Stimulated activated CD4-positive, alpha-beta T cell treated with anti-CD3 and anti-CD28 coated beads, TNF-alpha, amount 100 ng/mL, for 48 hours (primary cell): Measurements from ENCODE around the gene RHOC.

Source experiments
- DNase-seq, 3 donors: peaks; one replicate each; pipeline ENCODE4 v3.0.0-alpha.2; 2020; ENCODE audit warnings: low read depth in 3 of 3

RHOC gene

GRCh38 chr1:112702067-112702395, 4.9 kb downstream of the RHOC start:
- no peak for DNase-seq

- DNase-seq, result no peak
These were observed 5.5 kb downstream of the RHOC start for GRCh38 chr1:112701227-112702066.

GRCh38 chr1:112700290-112701226, 6.4 kb downstream of the RHOC start:
- DNase-seq, result no peak

GRCh38 chr1:112699425-112700144, 7.3 kb downstream of the RHOC start:
- DNase-seq, result no peak

- DNase-seq, result no peak
These were observed 8.3 kb downstream of the RHOC start for GRCh38 chr1:112698366-112699310.

GRCh38 chr1:112697781-112698201, 9.1 kb downstream of the RHOC start:
- no peak for DNase-seq

- no peak for DNase-seq
These were observed 10.2 kb downstream of the RHOC start for GRCh38 chr1:112696578-112697314.

- DNase-seq, result no peak
These were observed 11.7 kb downstream of the RHOC start for GRCh38 chr1:112695276-112695675.

- DNase-seq, result no peak
These were observed 12.5 kb downstream of the RHOC start for GRCh38 chr1:112694363-112694929.

- no peak for DNase-seq
These were observed 13.1 kb downstream of the RHOC start for GRCh38 chr1:112693821-112694220.

GRCh38 chr1:112692681-112693080, 14.2 kb downstream of the RHOC start:
- no peak for DNase-seq

GRCh38 chr1:112689842-112690237, 17.1 kb downstream of the RHOC start:
- DNase-seq, result no peak

GRCh38 chr1:112689196-112689841, 17.6 kb downstream of the RHOC start:
- DNase-seq, result no peak

- no peak for DNase-seq
These were observed 18.1 kb downstream of the RHOC start for GRCh38 chr1:112688781-112689193.

- DNase-seq, result no peak
These were observed 19.0 kb downstream of the RHOC start for GRCh38 chr1:112687785-112688496.

- no peak for DNase-seq
These were observed 19.6 kb downstream of the RHOC start for GRCh38 chr1:112687361-112687760.

- DNase-seq, result no peak
These were observed 20.1 kb downstream of the RHOC start for GRCh38 chr1:112686835-112687234.

GRCh38 chr1:112686417-112686816, 20.5 kb downstream of the RHOC start:
- DNase-seq, result no peak

GRCh38 chr1:112685913-112686312, 21.0 kb downstream of the RHOC start:
- no peak for DNase-seq
